GM06990 (cell line): Measurements from ENCODE around the gene TMEFF2.

Source experiments
- DNase-seq: peaks from one replicate; pipeline ENCODE4 v3.0.0-alpha.2; 2011; ENCODE audit not compliant: insufficient read length; ENCODE audit errors: extremely low read depth
- H3K27me3 ChIP-seq: replicated peaks from 2 replicates; pipeline ENCODE4 v1.6.0; 2011; ENCODE audit warnings: low read length; ENCODE audit not compliant: control insufficient read depth, insufficient read depth
- H3K36me3 ChIP-seq: 2 replicates; pipeline ENCODE4 v1.5.1; 2011; ENCODE audit warnings: low read length; ENCODE audit not compliant: control insufficient read depth, insufficient read depth
- H3K4me3 ChIP-seq: replicated peaks from 2 replicates; pipeline ENCODE4 v1.5.1; 2011; ENCODE audit warnings: low read depth, mild to moderate bottlenecking, control low read depth, low read length
- CTCF ChIP-seq: IDR thresholded peaks from 2 replicates; pipeline ENCODE4 v1.5.1; 2011; ENCODE audit warnings: low read length, control low read depth, mild to moderate bottlenecking, inconsistent platforms; ENCODE audit not compliant: insufficient read depth, poor library complexity, severe bottlenecking

TMEFF2 gene

GRCh38 chr2:192194866-192195547 lies at the start of gene TMEFF2:
Gene TMEFF2 (minus strand): TSS chr2:192194933. CDS start chr2:192194524, 409 bp downstream.
- peak; percentile 26 for DNase-seq
- no peak for TF ChIP-seq CTCF
- H3K36me3 ChIP-seq = no peaks in the 10 kb centered on the region
- H3K27me3 ChIP-seq = no peaks in the 10 kb centered on the region; the same call in 1 of the 2 replicates
- H3K4me3 ChIP-seq = peak within 1 kb of the TSS; percentile 5

GRCh38 chr2:192243488-192243887 lies 48.8 kb upstream of the TMEFF2 start:
- Histone ChIP-seq H3K4me3 (no peak overlapping the region), H3K27me3 (no peaks in the 10 kb centered on the region), H3K36me3 (no peaks in the 10 kb centered on the region)
- no peak for TF ChIP-seq CTCF
- no peak for DNase-seq

GRCh38 chr2:192236136-192236535 lies 41.4 kb upstream of the TMEFF2 start:
- Histone ChIP-seq H3K4me3 (no peak overlapping the region), H3K36me3 (no peaks in the 10 kb centered on the region), H3K27me3 (no peaks in the 10 kb centered on the region)
- DNase-seq = no peak
- no peak for TF ChIP-seq CTCF

- Histone ChIP-seq H3K27me3 (no peaks in the 10 kb centered on the region), H3K36me3 (no peaks in the 10 kb centered on the region), H3K4me3 (no peak overlapping the region)
- TF ChIP-seq CTCF = no peak
- DNase-seq = no peak
Observed at GRCh38 chr2:192230889-192231453, 36.2 kb upstream of the TMEFF2 start.

- no peak overlapping the region for H3K4me3 ChIP-seq
- DNase-seq = no peak
- no peaks in the 10 kb centered on the region for H3K36me3 ChIP-seq
- H3K27me3 ChIP-seq = no peaks in the 10 kb centered on the region
- TF ChIP-seq CTCF = no peak
Observed at GRCh38 chr2:192228685-192229084, 34.0 kb upstream of the TMEFF2 start.
